Measurements from ENCODE around the gene NR4A2.

Gene NR4A2

GRCh38 chr2:156332534-156333273 lies at the start of gene NR4A2:
TSS of gene NR4A2 (minus strand) at chr2:156332721. CDS start at chr2:156330186, 2,535 bp downstream.
- DNase-seq (ENCODE audit: low read depth): no peak

GRCh38 chr2:156380117-156380645 lies 47.7 kb upstream of the NR4A2 start:
- no peak for DNase-seq (ENCODE audit: low read depth)

GRCh38 chr2:156379714-156380113 lies 47.2 kb upstream of the NR4A2 start:
- no peak for DNase-seq (ENCODE audit: low read depth)

- no peak for DNase-seq (ENCODE audit: low read depth)
Observed at GRCh38 chr2:156379071-156379470, 46.5 kb upstream of the NR4A2 start.

GRCh38 chr2:156366753-156367152 lies 34.2 kb upstream of the NR4A2 start:
- DNase-seq (ENCODE audit: low read depth): no peak

GRCh38 chr2:156363141-156363540 lies 30.6 kb upstream of the NR4A2 start:
- DNase-seq (ENCODE audit: low read depth): no peak

- no peak for DNase-seq (ENCODE audit: low read depth)
Observed at GRCh38 chr2:156356014-156356754, 23.7 kb upstream of the NR4A2 start.

- DNase-seq (ENCODE audit: low read depth): no peak
Observed at GRCh38 chr2:156352911-156353310, 20.4 kb upstream of the NR4A2 start.

GRCh38 chr2:156350374-156351142 lies 18.0 kb upstream of the NR4A2 start:
- no peak for DNase-seq (ENCODE audit: low read depth)

GRCh38 chr2:156349605-156350004 lies 17.1 kb upstream of the NR4A2 start:
- no peak for DNase-seq (ENCODE audit: low read depth)

GRCh38 chr2:156349161-156349560 lies 16.6 kb upstream of the NR4A2 start:
- DNase-seq (ENCODE audit: low read depth): no peak

GRCh38 chr2:156347431-156347830 lies 14.9 kb upstream of the NR4A2 start:
- no peak for DNase-seq (ENCODE audit: low read depth)

GRCh38 chr2:156346731-156347130 lies 14.2 kb upstream of the NR4A2 start:
- no peak for DNase-seq (ENCODE audit: low read depth)

GRCh38 chr2:156345582-156345981 lies 13.1 kb upstream of the NR4A2 start:
- no peak for DNase-seq (ENCODE audit: low read depth)

- no peak for DNase-seq (ENCODE audit: low read depth)
Observed at GRCh38 chr2:156343940-156344301, 11.4 kb upstream of the NR4A2 start.

GRCh38 chr2:156343096-156343939 lies 10.8 kb upstream of the NR4A2 start:
- DNase-seq (ENCODE audit: low read depth): no peak

GRCh38 chr2:156342254-156343095 lies 10.0 kb upstream of the NR4A2 start:
- no peak for DNase-seq (ENCODE audit: low read depth)

- no peak for DNase-seq (ENCODE audit: low read depth)
Observed at GRCh38 chr2:156341452-156342253, 9.1 kb upstream of the NR4A2 start.

GRCh38 chr2:156340804-156341451 lies 8.4 kb upstream of the NR4A2 start:
- no peak for DNase-seq (ENCODE audit: low read depth)

All from GM04503 (cell line).